ENCODE results near the gene SLC37A1. TPM values are rescaled to one million over a fixed set of nuclear protein-coding genes. Genes with fewer than 3 reads are reported as not detected.

The SLC37A1 gene
- total RNA-seq, 1 experiment from 2014 or later: 37.7 TPM

- Histone ChIP-seq H2AFZ (ENCODE audit: low read length) (no peak overlapping the region), H2BK12ac (ENCODE audit: insufficient read length, low read depth, low read length) (no peak overlapping the region), H3K79me1 (ENCODE audit: insufficient read depth, low read depth, low read length, poor library complexity, severe bottlenecking) (no peaks in the 10 kb centered on the region), H3K4ac (ENCODE audit: low read depth, low read length) (no peak overlapping the region), H2BK5ac (ENCODE audit: insufficient read length, low read length) (no peak overlapping the region), H2AK5ac (ENCODE audit: insufficient read length, low read length) (no peak overlapping the region), H3K79me2 (ENCODE audit: insufficient read depth, low read length) (no peaks in the 10 kb centered on the region), H3K9ac (ENCODE audit: extremely low read depth, insufficient read length, low read length) (no peak overlapping the region), H3K23ac (ENCODE audit: insufficient read length, low read depth, low read length) (no peak overlapping the region), H4K5ac (ENCODE audit: insufficient read length, low read depth, low read length) (no peak overlapping the region), H3K9me3 (ENCODE audit: control insufficient read depth, low read depth, low read length) (no peaks in the 10 kb centered on the region), H3K27ac (ENCODE audit: insufficient read length, low read depth, low read length) (no peak overlapping the region), H3K14ac (ENCODE audit: insufficient read depth, low read length) (no peak overlapping the region), H3K4me1 (ENCODE audit: insufficient read depth, low read length) (no peaks in the 10 kb centered on the region), H3K27me3 (ENCODE audit: insufficient read depth, low read length) (no peaks in the 10 kb centered on the region), H2BK20ac (ENCODE audit: low read depth, low read length, poor library complexity, severe bottlenecking) (no peak overlapping the region), H2BK15ac (ENCODE audit: low read depth, low read length) (no peak overlapping the region), H4K20me1 (ENCODE audit: control insufficient read depth, insufficient read depth, insufficient read length) (no peaks in the 10 kb centered on the region), H3T11ph (ENCODE audit: low read length) (no peak overlapping the region), H3K56ac (ENCODE audit: insufficient read length, low read depth, low read length) (no peak overlapping the region), H2BK120ac (ENCODE audit: low read depth, low read length, poor library complexity, severe bottlenecking) (no peak overlapping the region), H3K18ac (ENCODE audit: insufficient read length, low read depth, low read length) (no peak overlapping the region), H4K91ac (ENCODE audit: insufficient read length, low read depth, low read length) (no peak overlapping the region), H3K23me2 (ENCODE audit: insufficient read length, low read depth, low read length, poor library complexity, severe bottlenecking) (no peaks in the 10 kb centered on the region), H3K4me2 (ENCODE audit: insufficient read depth, insufficient read length, low read length) (no peak overlapping the region), H4K8ac (replicated peaks; ENCODE audit: insufficient read length, low read depth, low read length) (no peak overlapping the region)
- H3K9me3 Mint-ChIP-seq: peaks cover 5 to 10% of the 10 kb centered on the region in 2 experiments; a peak in 3 of 5 replicates
- no peak overlapping the region for H3K4me3 Mint-ChIP-seq
- WGBS (ENCODE audit: extremely low coverage, insufficient read length, low lambda C conversion rate): no CpG with 5 or more reads among the region's 8 CpGs
- no peak for DNase-seq
- peaks cover 0 to 3% (median 3%) of the 10 kb centered on the region in 3 experiments; a peak in 2 of 7 replicates for H3K36me3 Mint-ChIP-seq (ENCODE audit: insufficient read depth in 1 of 3, low read depth in 3 of 3)
- no peak overlapping the region for H3K27ac Mint-ChIP-seq
- H3K4me1 Mint-ChIP-seq: no peaks in the 10 kb centered on the region
- peaks cover 50% of the 10 kb centered on the region for H3K27me3 Mint-ChIP-seq (ENCODE audit: low read depth)
- no peak for TF ChIP-seq CTCF (conservative IDR thresholded peaks at IDR 0.05)
These were observed 86.3 kb downstream of the SLC37A1 start for GRCh38 chr21:42599962-42600361.
